ENCODE data around the gene CLASRP. TPM values are rescaled to one million over a fixed set of nuclear protein-coding genes. Genes with fewer than 3 reads are reported as not detected.

The CLASRP gene
- total RNA-seq, 4 donors from 2014 or later, result 48.2 to 96.8 (median 95.0) TPM

DNA sequence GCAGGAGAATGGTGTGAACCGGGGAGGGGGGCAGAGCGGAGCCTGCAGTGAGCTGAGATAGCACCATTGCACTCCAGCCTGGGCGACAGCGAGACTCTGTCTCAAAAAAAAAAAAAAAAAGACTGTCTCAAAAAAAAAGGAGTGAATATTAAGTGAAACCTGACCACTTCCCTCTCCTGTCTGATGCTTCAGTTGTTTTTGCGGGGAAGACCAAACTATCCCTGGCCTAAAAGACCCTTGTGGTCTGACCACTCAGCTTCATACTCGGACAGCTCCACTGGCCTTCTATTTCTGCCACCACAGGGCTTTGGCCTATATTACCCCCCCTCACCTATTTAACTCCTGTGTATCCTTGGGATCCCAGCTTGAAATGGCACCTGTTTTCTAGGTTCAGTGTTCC is 2.3 kb downstream of the CLASRP start:
- DNase-seq, result no peak
- no peaks in the 10 kb centered on the region for H3K9me3 ChIP-seq
- intact Hi-C loops (cut with DNase I), result no loop called here
- peaks cover 38 to 48% of the 10 kb centered on the region in 2 donors for H3K36me3 ChIP-seq
- H3K27me3 ChIP-seq, result no peaks in the 10 kb centered on the region
- H3K4me3 ChIP-seq (replicated peaks in 1 of 3), result no peak overlapping the region
- H3K27ac ChIP-seq, result no peak overlapping the region
- 90 to 91% methylated on average over 6 of the region's 6 CpGs for WGBS, 2 donors
- no peak for TF ChIP-seq CTCF (IDR thresholded peaks at IDR 0.05)
- no peak for TF ChIP-seq POLR2A (IDR thresholded peaks at IDR 0.05)
- H3K4me1 ChIP-seq, result peaks cover 12 to 26% of the 10 kb centered on the region in 2 donors

GRCh38 chr19:45045671-45046353 is 7.0 kb downstream of the CLASRP start:
- H3K4me1 ChIP-seq, result peaks cover 0 to 11% of the 10 kb centered on the region in 2 donors
- TF ChIP-seq POLR2A (IDR thresholded peaks at IDR 0.05) (no peak), CTCF (IDR thresholded peaks at IDR 0.05) (no peak)
- no peak for DNase-seq
- no peak overlapping the region for H3K27ac ChIP-seq
- H3K9me3 ChIP-seq, result no peaks in the 10 kb centered on the region
- 84 to 86% methylated on average over 11 to 12 of the region's 14 CpGs for WGBS, 2 donors
- H3K27me3 ChIP-seq, result no peaks in the 10 kb centered on the region
- intact Hi-C loops (cut with DNase I), result no loop called here
- peaks cover 34 to 47% of the 10 kb centered on the region in 2 donors for H3K36me3 ChIP-seq
- no peak overlapping the region for H3K4me3 ChIP-seq (replicated peaks in 1 of 3)

- H3K36me3 ChIP-seq, result peaks cover 30 to 42% of the 10 kb centered on the region in 2 donors
- WGBS, 2 donors, result 92% methylated on average over 7 of the region's 7 CpGs
Measured at GRCh38 chr19:45046355-45046754, 7.5 kb downstream of the CLASRP start.

GRCh38 chr19:45047188-45047797 is 8.4 kb downstream of the CLASRP start:
- Histone ChIP-seq H3K9me3 (no peaks in the 10 kb centered on the region), H3K4me3 (replicated peaks in 1 of 3) (no peak overlapping the region), H3K36me3 (peaks cover 26 to 32% of the 10 kb centered on the region in 2 donors), H3K4me1 (no peaks in the 10 kb centered on the region), H3K27me3 (no peaks in the 10 kb centered on the region), H3K27ac (no peak overlapping the region)
- 85 to 86% methylated on average over 7 of the region's 7 CpGs for WGBS, 2 donors
- intact Hi-C loops (cut with DNase I), result no loop called here
- DNase-seq, result no peak
- no peak for TF ChIP-seq CTCF (IDR thresholded peaks at IDR 0.05)
- no peak for TF ChIP-seq POLR2A (IDR thresholded peaks at IDR 0.05)

More at GRCh38 chr19:45046355-45046754, 7.5 kb downstream of the CLASRP start:
- DNase-seq, result no peak
- H3K9me3 ChIP-seq, result no peaks in the 10 kb centered on the region
- H3K4me3 ChIP-seq (replicated peaks in 1 of 3), result no peak overlapping the region
- H3K27me3 ChIP-seq, result no peaks in the 10 kb centered on the region
- H3K4me1 ChIP-seq, result peaks cover 0 to 7% of the 10 kb centered on the region in 2 donors
- intact Hi-C loops (cut with DNase I), result no loop called here
- no peak for TF ChIP-seq CTCF (IDR thresholded peaks at IDR 0.05)
- no peak for TF ChIP-seq POLR2A (IDR thresholded peaks at IDR 0.05)
- no peak overlapping the region for H3K27ac ChIP-seq

- TF ChIP-seq CTCF (IDR thresholded peaks at IDR 0.05), result no peak
- no peak for TF ChIP-seq POLR2A (IDR thresholded peaks at IDR 0.05)
- no peak overlapping the region for H3K27ac ChIP-seq
- no peaks in the 10 kb centered on the region for H3K4me1 ChIP-seq
Measured at GRCh38 chr19:45049073-45049736, 10.4 kb downstream of the CLASRP start.

More at GRCh38 chr19:45049073-45049736, 10.4 kb downstream of the CLASRP start:
- DNase-seq, result no peak
- H3K4me3 ChIP-seq (replicated peaks in 1 of 3), result no peak overlapping the region
- intact Hi-C loops (cut with DNase I), result no loop called here
- 86 to 94% methylated on average over 7 to 8 of the region's 8 CpGs for WGBS, 2 donors
- peaks cover 35 to 36% of the 10 kb centered on the region in 2 donors for H3K36me3 ChIP-seq
- no peaks in the 10 kb centered on the region for H3K27me3 ChIP-seq
- no peaks in the 10 kb centered on the region for H3K9me3 ChIP-seq
